Thyroid gland (tissue), 4 donors: ENCODE data around the gene ACADL. TPM values are rescaled to one million over a fixed set of nuclear protein-coding genes. Genes with fewer than 3 reads are reported as not detected.

Source experiments
- DNase-seq, 2 donors: peaks; one replicate each; pipeline ENCODE4 v3.0.0-alpha.2; 2019
- H3K27ac ChIP-seq, 3 donors: fragments of 200-600 bp; sonication (generic); 1 replicate in 2 of 3; 2 replicates in 1 of 3; pipeline ENCODE4 v1.5.1; 2016 to 2019; ENCODE audit warnings: mild to moderate bottlenecking in 1 of 3, moderate library complexity in 1 of 3
- H3K27me3 ChIP-seq: fragments of 200-600 bp; sonication (generic); one replicate; pipeline ENCODE4 v1.5.1; 2019
- H3K36me3 ChIP-seq, 2 donors: fragments of 200-600 bp; sonication (generic); one replicate each; pipeline ENCODE4 v1.5.1; 2016 to 2019
- H3K4me1 ChIP-seq, 2 donors: fragments of 200-600 bp; sonication (generic); one replicate each; pipeline ENCODE4 v1.5.1; 2017 to 2019
- H3K4me3 ChIP-seq, 3 donors: fragments of 200-600 bp; sonication (generic); replicated peaks in 1 of 3; 1 replicate in 2 of 3; 2 replicates in 1 of 3; pipeline ENCODE4 v1.5.1; 2016; ENCODE audit warnings: mild to moderate bottlenecking in 1 of 3
- H3K9me3 ChIP-seq: fragments of 200-600 bp; sonication (generic); one replicate; pipeline ENCODE4 v1.5.1; 2017
- CTCF ChIP-seq, 6 experiments: fragments of 200-600 bp in 3 of 6; fragments of 450-650 bp in 3 of 6; sonication (generic) in 3 of 6; IDR thresholded peaks; one replicate each; pipeline ENCODE4 v1.5.1; 2016 to 2019; ENCODE audit warnings: antibody characterized with exemption in 6 of 6, mild to moderate bottlenecking in 2 of 6, inconsistent platforms in 1 of 6, moderate library complexity in 1 of 6
- POLR2A ChIP-seq, 2 donors: fragments of 450-650 bp; IDR thresholded peaks; one replicate each; pipeline ENCODE4 v1.6.1; 2017; ENCODE audit warnings: antibody characterized with exemption in 2 of 2, mild to moderate bottlenecking in 2 of 2, moderate library complexity in 1 of 2
- WGBS, 2 donors: methylation state at CpG; one replicate each; pipeline ENCODE4 v1.1.5; 2017; 5-methylcytosine and 5-hydroxymethylcytosine counted together
- intact Hi-C: fragments of 100-400 bp; cut with DNase I; formaldehyde crosslinking; loops from one replicate; pipeline ENCODE4 v1.15.1; 2023
- total RNA-seq, 4 donors: library from RNA; depleted of rRNA; stranded (reverse); fragments of >200 nt; gene quantifications; one replicate each; pipeline ENCODE4 v1.2.3, GENCODE V29; 2016

ACADL gene
- total RNA-seq, 4 donors from 2014 or later: 72.7 to 133 (median 111) TPM

GRCh38 chr2:210198326-210198725, 26.9 kb downstream of the ACADL start:
- Histone ChIP-seq H3K4me3 (no peak overlapping the region), H3K27me3 (no peaks in the 10 kb centered on the region), H3K9me3 (no peaks in the 10 kb centered on the region), H3K27ac (no peak overlapping the region), H3K4me1 (peaks cover 17 to 27% of the 10 kb centered on the region in 2 donors), H3K36me3 (no peaks in the 10 kb centered on the region)
- DNase-seq: no peak
- intact Hi-C loops: loop anchor here (5.0 kb wide), 1 partner anchor 221 kb away; no protein-coding TSS in a partner anchor
- TF ChIP-seq POLR2A (IDR thresholded peaks at IDR 0.05) (no peak), CTCF (IDR thresholded peaks at IDR 0.05) (no peak)
- WGBS, 2 donors: 16 to 34% methylated on average over 1 of the region's 1 CpG

- Histone ChIP-seq H3K36me3 (no peaks in the 10 kb centered on the region), H3K9me3 (no peaks in the 10 kb centered on the region), H3K4me3 (no peak overlapping the region), H3K4me1 (peaks cover 17 to 27% of the 10 kb centered on the region in 2 donors), H3K27me3 (no peaks in the 10 kb centered on the region), H3K27ac (no peak overlapping the region)
- intact Hi-C loops: loop anchor here (5.0 kb wide), 1 partner anchor 220 kb away; no protein-coding TSS in a partner anchor
- 87 to 90% methylated on average over 2 of the region's 2 CpGs for WGBS, 2 donors
- TF ChIP-seq POLR2A (IDR thresholded peaks at IDR 0.05) (no peak), CTCF (IDR thresholded peaks at IDR 0.05) (no peak)
- DNase-seq: no peak
Measured at GRCh38 chr2:210197720-210198119, 27.5 kb downstream of the ACADL start.

GRCh38 chr2:210195101-210195852, 30.0 kb downstream of the ACADL start:
- H3K4me1 ChIP-seq: peaks cover 17 to 19% of the 10 kb centered on the region in 2 donors
- H3K9me3 ChIP-seq: no peaks in the 10 kb centered on the region
- no peak overlapping the region for H3K4me3 ChIP-seq
- no peaks in the 10 kb centered on the region for H3K27me3 ChIP-seq
- no peak overlapping the region for H3K27ac ChIP-seq
- TF ChIP-seq CTCF (IDR thresholded peaks at IDR 0.05) (peak; percentile 34 to 72 (median 58)), POLR2A (IDR thresholded peaks at IDR 0.05) (no peak)
- no peaks in the 10 kb centered on the region for H3K36me3 ChIP-seq
- WGBS, 2 donors: 22 to 36% methylated on average over 8 of the region's 8 CpGs
- intact Hi-C loops: loop anchor here (5.0 kb wide), 1 partner anchor 218 kb away; no protein-coding TSS in a partner anchor
- DNase-seq: no peak

- 89 to 96% methylated on average over 4 of the region's 4 CpGs for WGBS, 2 donors
- no peaks in the 10 kb centered on the region for H3K4me1 ChIP-seq
- intact Hi-C loops: loop anchor here (5.0 kb wide), 1 partner anchor 113 kb away; no protein-coding TSS in a partner anchor
- H3K27me3 ChIP-seq: no peaks in the 10 kb centered on the region
- no peak for TF ChIP-seq CTCF (IDR thresholded peaks at IDR 0.05)
- no peak for TF ChIP-seq POLR2A (IDR thresholded peaks at IDR 0.05)
- no peak overlapping the region for H3K27ac ChIP-seq
- no peaks in the 10 kb centered on the region for H3K36me3 ChIP-seq
- no peak overlapping the region for H3K4me3 ChIP-seq
- no peaks in the 10 kb centered on the region for H3K9me3 ChIP-seq
- DNase-seq: no peak
Measured at GRCh38 chr2:210190345-210190744, 34.9 kb downstream of the ACADL start.

GRCh38 chr2:210189452-210190138, 35.7 kb downstream of the ACADL start:
- H3K36me3 ChIP-seq: no peaks in the 10 kb centered on the region
- no peaks in the 10 kb centered on the region for H3K27me3 ChIP-seq
- no peaks in the 10 kb centered on the region for H3K9me3 ChIP-seq
- no peak for TF ChIP-seq POLR2A (IDR thresholded peaks at IDR 0.05)
- TF ChIP-seq CTCF (IDR thresholded peaks at IDR 0.05): no peak
- H3K4me3 ChIP-seq: no peak overlapping the region
- no peak for DNase-seq
- no peak overlapping the region for H3K27ac ChIP-seq
- intact Hi-C loops: loop anchor here (5.0 kb wide), 1 partner anchor 112 kb away; no protein-coding TSS in a partner anchor
- 84 to 85% methylated on average over 1 of the region's 1 CpG for WGBS, 2 donors
- H3K4me1 ChIP-seq: no peaks in the 10 kb centered on the region
